K562 (cell line): ENCODE data around the gene TNMD.

Experiments
- JUN ChIP-seq, 2 experiments: sonication (generic) in 1 of 2; formaldehyde crosslinking in 1 of 2; IDR thresholded peaks; 2 replicates each; pipeline versions ENCODE4 v1.6.1 to v1.8.0; 2012 to 2022; ENCODE audit warnings: borderline replicate concordance in 2 of 2, mild to moderate bottlenecking in 2 of 2, improper control_type of control experiment in 1 of 2, low read depth in 1 of 2, low read length in 1 of 2, missing genetic modification reagents in 1 of 2
- KDM5B ChIP-seq: fragments of 200-600 bp; sonication (generic); IDR thresholded peaks from 2 replicates; pipeline ENCODE4 v1.6.1; 2012; ENCODE audit warnings: low read depth, mild to moderate bottlenecking, moderate library complexity, low read length, control low read depth, inconsistent platforms; ENCODE audit not compliant: insufficient replicate concordance
- MCM3 ChIP-seq: fragments of 450-650 bp; IDR thresholded peaks from 2 replicates; pipeline ENCODE4 v1.6.1; 2016
- POLR2A ChIP-seq: fragments of 450-650 bp; conservative IDR thresholded peaks from 2 replicates; pipeline ENCODE4 v1.6.1; 2016
- RBM22 ChIP-seq: fragments of 200-400 bp; formaldehyde crosslinking; IDR thresholded peaks from 2 replicates; pipeline ENCODE4 v1.6.1; 2018; ENCODE audit warnings: low read length, low read depth; ENCODE audit not compliant: poor library complexity, severe bottlenecking
- SIN3A ChIP-seq, 2 experiments: fragments of 150-350 bp in 1 of 2; IDR thresholded peaks; 2 replicates each; pipeline ENCODE4 v1.6.1; 2011 to 2016; ENCODE audit warnings: borderline replicate concordance in 2 of 2, low read depth in 2 of 2, low read length in 2 of 2, mild to moderate bottlenecking in 2 of 2, moderate library complexity in 2 of 2; ENCODE audit not compliant: control insufficient read depth in 1 of 2
- YY1 ChIP-seq, 3 experiments: IDR thresholded peaks; 2 replicates each; pipeline ENCODE4 v1.6.1; 2011; ENCODE audit warnings: low read length in 2 of 3, mild to moderate bottlenecking in 2 of 3, moderate library complexity in 2 of 3, borderline replicate concordance in 1 of 3, control low read depth in 1 of 3, low read depth in 1 of 3; ENCODE audit not compliant: insufficient read depth in 3 of 3, insufficient replicate concordance in 2 of 3, control insufficient read depth in 1 of 3, insufficient read length in 1 of 3; ENCODE audit errors: extremely low read depth in 1 of 3
- TF ChIP-seq, protein P1 (sequence below): fragments of 450-650 bp; IDR thresholded peaks from 2 replicates; pipeline ENCODE4 v1.6.1; 2016
- TF ChIP-seq, protein P2 (sequence below), 3 experiments: IDR thresholded peaks in 2 of 3; conservative IDR thresholded peaks in 1 of 3; 2 replicates each; pipeline ENCODE4 v1.5.1; 2011 to 2012; ENCODE audit warnings: low read length in 3 of 3, mild to moderate bottlenecking in 3 of 3, control low read depth in 2 of 3, improper control_type of control experiment in 1 of 3, inconsistent platforms in 1 of 3, low read depth in 1 of 3, mixed read lengths in 1 of 3, moderate library complexity in 1 of 3; ENCODE audit not compliant: insufficient read depth in 2 of 3
- TF ChIP-seq, protein P3 (sequence below): fragments of 250-450 bp; sonication (Bioruptor Pico); IDR thresholded peaks from 2 replicates; pipeline ENCODE4 v1.9.0; 2021; ENCODE audit warnings: mild to moderate bottlenecking, inconsistent platforms
- TF ChIP-seq, protein P4 (sequence below): sonication (generic); formaldehyde crosslinking; IDR thresholded peaks from 2 replicates; pipeline ENCODE4 v1.8.0; 2022; ENCODE audit warnings: missing genetic modification reagents, mild to moderate bottlenecking, borderline replicate concordance

DNA sequence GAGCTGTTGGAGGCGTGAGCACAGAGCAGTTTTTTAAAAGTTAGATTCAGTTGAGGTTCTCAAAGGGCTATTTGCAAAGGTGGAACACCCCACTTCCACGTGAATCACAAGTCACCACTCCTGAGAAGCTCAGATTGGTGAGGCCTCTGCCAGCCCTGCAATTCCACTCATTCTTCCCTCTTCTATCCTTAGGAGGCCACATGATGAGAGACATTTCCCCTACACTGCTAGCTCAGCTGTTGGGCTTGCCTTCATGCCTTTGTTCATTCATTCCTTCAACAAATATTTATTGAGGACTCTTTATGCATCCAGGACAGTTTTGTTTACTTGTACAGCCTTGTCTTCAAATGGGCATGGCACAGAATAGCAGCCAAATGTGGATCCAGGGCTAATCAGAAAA is 63.0 kb downstream of the TNMD start:
- TF ChIP-seq RBM22 (no peak), KDM5B (no peak), POLR2A (no peak), MCM3 (no peak), JUN (IDR thresholded peaks at IDR 0.05; ENCODE audit: borderline replicate concordance, low read depth, low read length) (no peak), JUN (CRISPR knock-in tag; IDR thresholded peaks at IDR 0.05; ENCODE audit: borderline replicate concordance) (no peak), SIN3A (IDR thresholded peaks at IDR 0.05; ENCODE audit: borderline replicate concordance in 2 of 2, control insufficient read depth in 1 of 2, low read depth in 2 of 2, low read length in 2 of 2) (no peak), YY1 (IDR thresholded peaks at IDR 0.05; ENCODE audit: borderline replicate concordance in 1 of 3, control insufficient read depth in 1 of 3, extremely low read depth in 1 of 3, insufficient read depth in 3 of 3, insufficient read length in 1 of 3, insufficient replicate concordance in 2 of 3, low read depth in 1 of 3, low read length in 2 of 3) (no peak)
- TF ChIP-seq, protein P1, sequence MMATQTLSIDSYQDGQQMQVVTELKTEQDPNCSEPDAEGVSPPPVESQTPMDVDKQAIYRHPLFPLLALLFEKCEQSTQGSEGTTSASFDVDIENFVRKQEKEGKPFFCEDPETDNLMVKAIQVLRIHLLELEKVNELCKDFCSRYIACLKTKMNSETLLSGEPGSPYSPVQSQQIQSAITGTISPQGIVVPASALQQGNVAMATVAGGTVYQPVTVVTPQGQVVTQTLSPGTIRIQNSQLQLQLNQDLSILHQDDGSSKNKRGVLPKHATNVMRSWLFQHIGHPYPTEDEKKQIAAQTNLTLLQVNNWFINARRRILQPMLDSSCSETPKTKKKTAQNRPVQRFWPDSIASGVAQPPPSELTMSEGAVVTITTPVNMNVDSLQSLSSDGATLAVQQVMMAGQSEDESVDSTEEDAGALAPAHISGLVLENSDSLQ = no peak
- TF ChIP-seq, protein P2, sequence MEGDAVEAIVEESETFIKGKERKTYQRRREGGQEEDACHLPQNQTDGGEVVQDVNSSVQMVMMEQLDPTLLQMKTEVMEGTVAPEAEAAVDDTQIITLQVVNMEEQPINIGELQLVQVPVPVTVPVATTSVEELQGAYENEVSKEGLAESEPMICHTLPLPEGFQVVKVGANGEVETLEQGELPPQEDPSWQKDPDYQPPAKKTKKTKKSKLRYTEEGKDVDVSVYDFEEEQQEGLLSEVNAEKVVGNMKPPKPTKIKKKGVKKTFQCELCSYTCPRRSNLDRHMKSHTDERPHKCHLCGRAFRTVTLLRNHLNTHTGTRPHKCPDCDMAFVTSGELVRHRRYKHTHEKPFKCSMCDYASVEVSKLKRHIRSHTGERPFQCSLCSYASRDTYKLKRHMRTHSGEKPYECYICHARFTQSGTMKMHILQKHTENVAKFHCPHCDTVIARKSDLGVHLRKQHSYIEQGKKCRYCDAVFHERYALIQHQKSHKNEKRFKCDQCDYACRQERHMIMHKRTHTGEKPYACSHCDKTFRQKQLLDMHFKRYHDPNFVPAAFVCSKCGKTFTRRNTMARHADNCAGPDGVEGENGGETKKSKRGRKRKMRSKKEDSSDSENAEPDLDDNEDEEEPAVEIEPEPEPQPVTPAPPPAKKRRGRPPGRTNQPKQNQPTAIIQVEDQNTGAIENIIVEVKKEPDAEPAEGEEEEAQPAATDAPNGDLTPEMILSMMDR (IDR thresholded peaks at IDR 0.05 in 2 of 3, conservative IDR thresholded peaks at IDR 0.05 in 1 of 3; ENCODE audit: insufficient read depth in 2 of 3, low read depth in 1 of 3, low read length in 3 of 3) = no peak
- TF ChIP-seq, protein P3, sequence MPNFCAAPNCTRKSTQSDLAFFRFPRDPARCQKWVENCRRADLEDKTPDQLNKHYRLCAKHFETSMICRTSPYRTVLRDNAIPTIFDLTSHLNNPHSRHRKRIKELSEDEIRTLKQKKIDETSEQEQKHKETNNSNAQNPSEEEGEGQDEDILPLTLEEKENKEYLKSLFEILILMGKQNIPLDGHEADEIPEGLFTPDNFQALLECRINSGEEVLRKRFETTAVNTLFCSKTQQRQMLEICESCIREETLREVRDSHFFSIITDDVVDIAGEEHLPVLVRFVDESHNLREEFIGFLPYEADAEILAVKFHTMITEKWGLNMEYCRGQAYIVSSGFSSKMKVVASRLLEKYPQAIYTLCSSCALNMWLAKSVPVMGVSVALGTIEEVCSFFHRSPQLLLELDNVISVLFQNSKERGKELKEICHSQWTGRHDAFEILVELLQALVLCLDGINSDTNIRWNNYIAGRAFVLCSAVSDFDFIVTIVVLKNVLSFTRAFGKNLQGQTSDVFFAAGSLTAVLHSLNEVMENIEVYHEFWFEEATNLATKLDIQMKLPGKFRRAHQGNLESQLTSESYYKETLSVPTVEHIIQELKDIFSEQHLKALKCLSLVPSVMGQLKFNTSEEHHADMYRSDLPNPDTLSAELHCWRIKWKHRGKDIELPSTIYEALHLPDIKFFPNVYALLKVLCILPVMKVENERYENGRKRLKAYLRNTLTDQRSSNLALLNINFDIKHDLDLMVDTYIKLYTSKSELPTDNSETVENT = no peak
- TF ChIP-seq, protein P4, sequence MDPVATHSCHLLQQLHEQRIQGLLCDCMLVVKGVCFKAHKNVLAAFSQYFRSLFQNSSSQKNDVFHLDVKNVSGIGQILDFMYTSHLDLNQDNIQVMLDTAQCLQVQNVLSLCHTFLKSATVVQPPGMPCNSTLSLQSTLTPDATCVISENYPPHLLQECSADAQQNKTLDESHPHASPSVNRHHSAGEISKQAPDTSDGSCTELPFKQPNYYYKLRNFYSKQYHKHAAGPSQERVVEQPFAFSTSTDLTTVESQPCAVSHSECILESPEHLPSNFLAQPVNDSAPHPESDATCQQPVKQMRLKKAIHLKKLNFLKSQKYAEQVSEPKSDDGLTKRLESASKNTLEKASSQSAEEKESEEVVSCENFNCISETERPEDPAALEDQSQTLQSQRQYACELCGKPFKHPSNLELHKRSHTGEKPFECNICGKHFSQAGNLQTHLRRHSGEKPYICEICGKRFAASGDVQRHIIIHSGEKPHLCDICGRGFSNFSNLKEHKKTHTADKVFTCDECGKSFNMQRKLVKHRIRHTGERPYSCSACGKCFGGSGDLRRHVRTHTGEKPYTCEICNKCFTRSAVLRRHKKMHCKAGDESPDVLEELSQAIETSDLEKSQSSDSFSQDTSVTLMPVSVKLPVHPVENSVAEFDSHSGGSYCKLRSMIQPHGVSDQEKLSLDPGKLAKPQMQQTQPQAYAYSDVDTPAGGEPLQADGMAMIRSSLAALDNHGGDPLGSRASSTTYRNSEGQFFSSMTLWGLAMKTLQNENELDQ (CRISPR knock-in tag) = no peak
